Kidney (tissue), 14 donors: ENCODE results near the gene VPS39. TPM values are rescaled to one million over a fixed set of nuclear protein-coding genes. Genes with fewer than 3 reads are reported as not detected.

Experiments used
- DNase-seq, 5 donors: peaks; one replicate each; pipeline ENCODE4 v3.0.0-alpha.2; 2013 to 2020
- FAIRE-seq: peaks from 2 replicates; lab custom pipeline; 2012; peaks lifted over from hg19 to GRCh38; lab: Jason Lieb, UNC
- H3K27ac ChIP-seq, 2 donors: one replicate each; pipeline ENCODE4 v1.7.0; 2013; ENCODE audit warnings: low read depth in 2 of 2, low read length in 2 of 2, inconsistent platforms in 1 of 2
- H3K27me3 ChIP-seq: one replicate; pipeline ENCODE4 v1.7.1; 2013; ENCODE audit warnings: low read length, inconsistent platforms; ENCODE audit not compliant: control insufficient read depth, insufficient read depth
- H3K36me3 ChIP-seq, 3 donors: one replicate each; pipeline versions ENCODE4 v1.7.0 to v1.7.1; 2013; ENCODE audit warnings: low read length in 3 of 3, control low read depth in 1 of 3, inconsistent platforms in 1 of 3; ENCODE audit not compliant: insufficient read depth in 3 of 3, control insufficient read depth in 2 of 3
- H3K4me1 ChIP-seq, 3 donors: one replicate each; pipeline versions ENCODE4 v1.7.0 to v1.7.1; 2013; ENCODE audit warnings: low read length in 3 of 3, inconsistent platforms in 1 of 3, low read depth in 1 of 3; ENCODE audit not compliant: control insufficient read depth in 2 of 3, insufficient read depth in 2 of 3
- H3K4me3 ChIP-seq, 3 donors: one replicate each; pipeline versions ENCODE4 v1.7.0 to v1.8.1; 2013; ENCODE audit warnings: low read length in 3 of 3, control low read depth in 1 of 3, inconsistent platforms in 1 of 3
- H3K9ac ChIP-seq, 3 donors: one replicate each; pipeline versions ENCODE4 v1.7.0 to v1.7.1; 2013; ENCODE audit warnings: low read length in 3 of 3, control low read depth in 1 of 3, inconsistent platforms in 1 of 3
- H3K9me3 ChIP-seq, 3 donors: one replicate each; pipeline versions ENCODE4 v1.7.0 to v1.7.1; 2013; ENCODE audit warnings: low read length in 3 of 3, control low read depth in 1 of 3, inconsistent platforms in 1 of 3; ENCODE audit not compliant: control insufficient read depth in 2 of 3, insufficient read depth in 1 of 3
- CTCF ChIP-seq: IDR thresholded peaks from 3 replicates; pipeline ENCODE4 v1.5.1; 2012; ENCODE audit warnings: mild to moderate bottlenecking, moderate library complexity, borderline replicate concordance; ENCODE audit not compliant: insufficient read depth; ENCODE audit errors: extremely low read depth
- intact Hi-C: fragments of 100-400 bp; cut with DNase I; formaldehyde crosslinking; loops from one replicate; pipeline ENCODE4 v1.11.1; 2022
- polyA plus RNA-seq: library from polyadenylated mRNA; stranded (reverse); fragments of 350-450 nt; fragmentation: Illumina TruSeq; extraction: RNeasy Lipid Tissue Mini Kit (QIAGEN cat#74804); gene quantifications from one replicate; pipeline ENCODE4 v1.2.3, GENCODE V29; 2014; ENCODE audit warnings: low read depth, low replicate concordance; ENCODE audit not compliant: insufficient read depth
- total RNA-seq: library from RNA; stranded (reverse); fragmentation: NEBNext Ultra II Directional; extraction: Animal tissue kit (Norgen Biotek cat#: 25700); gene quantifications from one replicate; pipeline ENCODE4 v1.2.1, GENCODE V29; 2021
- donor health status: control.
- donor health status: control.
- donor health status: control.
- donor health status: control.
- donor health status: control.
- donor health status: DM: yes; HTN: yes; CAD: no.
- donor health status: Normal renal cell carcinoma (clear cell type).

The VPS39 gene
- total and polyA plus RNA-seq, 2 donors from 2014 or later: 33.1 to 70.9 TPM

GRCh38 chr15:42198516-42198915 lies 9.6 kb downstream of the VPS39 start:
- no peak overlapping the region for H3K9ac ChIP-seq
- DNase-seq (no peak), FAIRE-seq (no peak)
- H3K36me3 ChIP-seq: no peaks in the 10 kb centered on the region
- TF ChIP-seq CTCF: no peak
- no peak overlapping the region for H3K27ac ChIP-seq
- intact Hi-C loops: no loop called here
- H3K4me1 ChIP-seq: no peaks in the 10 kb centered on the region
- H3K9me3 ChIP-seq: no peaks in the 10 kb centered on the region
- H3K4me3 ChIP-seq: no peak overlapping the region
- H3K27me3 ChIP-seq: no peaks in the 10 kb centered on the region

GRCh38 chr15:42194513-42194912 lies 13.6 kb downstream of the VPS39 start:
- no peak overlapping the region for H3K9ac ChIP-seq
- H3K27me3 ChIP-seq: no peaks in the 10 kb centered on the region
- H3K4me3 ChIP-seq: no peak overlapping the region
- H3K36me3 ChIP-seq: peaks cover 0 to 9% (median 3%) of the 10 kb centered on the region in 3 donors
- TF ChIP-seq CTCF: no peak
- FAIRE-seq: no peak
- no peaks in the 10 kb centered on the region for H3K9me3 ChIP-seq
- no peak overlapping the region for H3K27ac ChIP-seq
- no peak for DNase-seq
- intact Hi-C loops: no loop called here
- peaks cover 0 to 2% (median 0%) of the 10 kb centered on the region in 3 donors for H3K4me1 ChIP-seq

GRCh38 chr15:42193383-42193782 lies 14.7 kb downstream of the VPS39 start:
- intact Hi-C loops: no loop called here
- no peak for DNase-seq
- FAIRE-seq: no peak
- no peak overlapping the region for H3K4me3 ChIP-seq
- H3K9me3 ChIP-seq: no peaks in the 10 kb centered on the region
- H3K27me3 ChIP-seq: no peaks in the 10 kb centered on the region
- peaks cover 0 to 2% (median 0%) of the 10 kb centered on the region in 3 donors for H3K4me1 ChIP-seq
- H3K36me3 ChIP-seq: peaks cover 4 to 9% (median 8%) of the 10 kb centered on the region in 3 donors
- H3K9ac ChIP-seq: no peak overlapping the region
- H3K27ac ChIP-seq: no peak overlapping the region
- no peak for TF ChIP-seq CTCF
